ENCODE measurements around the gene CHRM4. TPM values are rescaled to one million over a fixed set of nuclear protein-coding genes. Genes with fewer than 3 reads are reported as not detected.

CHRM4 gene
- total RNA-seq, 2 donors from 2014 or later, result 1.8 TPM; not detected in 1

DNA sequence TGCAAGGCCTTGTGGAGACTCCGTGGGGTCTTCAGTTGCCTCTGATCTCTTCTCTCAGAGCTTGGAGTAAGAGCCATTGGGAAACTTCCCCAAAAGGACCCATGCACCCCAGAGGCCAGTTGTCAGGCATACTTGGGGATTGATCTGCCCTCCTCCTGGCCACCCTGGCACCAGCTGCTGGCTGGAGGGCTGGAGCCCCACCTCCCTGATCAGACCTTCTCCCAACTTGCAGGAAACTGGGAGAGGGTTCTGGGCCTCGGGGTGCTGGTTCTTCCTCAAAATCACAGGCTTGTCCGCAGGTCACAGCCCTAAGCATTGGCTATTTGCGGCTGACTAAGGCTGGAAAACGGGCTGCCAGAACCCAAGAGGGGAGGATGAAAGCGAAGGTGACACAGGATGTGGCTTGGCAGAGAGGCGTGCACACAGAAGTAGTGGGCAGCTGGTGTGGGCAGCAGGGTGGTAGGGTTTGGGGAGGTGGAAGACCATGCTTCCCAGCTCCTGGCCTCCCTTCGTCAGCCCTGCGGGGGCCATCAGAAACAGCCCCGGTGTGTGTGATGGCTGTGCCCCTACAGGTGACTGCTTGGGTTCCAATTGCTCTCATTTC lies 45.6 kb downstream of the CHRM4 start:
- no peak for ATAC-seq (ENCODE audit: insufficient number of reproducible peaks, low FRiP score, low read depth)

DNA sequence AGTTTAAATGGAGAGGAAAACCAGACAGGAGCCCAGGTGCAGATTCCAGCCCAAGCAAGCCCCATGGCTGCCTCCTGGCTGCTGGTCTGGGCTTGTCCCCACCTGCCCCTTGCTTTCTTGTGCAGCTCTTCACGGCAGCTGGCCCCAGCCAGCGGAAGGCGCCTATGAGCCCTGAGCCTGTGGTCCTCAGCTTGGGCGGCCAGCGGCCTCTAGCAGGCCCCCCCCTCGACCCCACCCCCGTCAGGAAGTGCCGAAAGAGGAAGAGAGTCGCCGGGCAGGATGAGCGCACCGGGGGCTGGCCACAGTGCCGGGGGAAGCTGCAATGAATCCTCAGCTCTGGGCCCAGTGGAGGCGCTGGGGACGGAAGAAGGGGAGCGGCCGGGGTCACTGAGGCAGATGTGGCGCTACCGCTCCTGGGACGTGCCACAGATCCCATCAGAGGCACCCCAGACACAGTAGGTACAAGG lies 46.4 kb downstream of the CHRM4 start:
- H3K4me3 ChIP-seq, result peak overlapping the region; percentile 62
- peak overlapping the region in 1 of 2 donors; percentile 44 for H3K27ac ChIP-seq
- ATAC-seq (ENCODE audit: insufficient number of reproducible peaks, low FRiP score, low read depth) (no peak), DNase-seq (ENCODE audit: low spot score) (no peak)
- TF ChIP-seq, protein P1, sequence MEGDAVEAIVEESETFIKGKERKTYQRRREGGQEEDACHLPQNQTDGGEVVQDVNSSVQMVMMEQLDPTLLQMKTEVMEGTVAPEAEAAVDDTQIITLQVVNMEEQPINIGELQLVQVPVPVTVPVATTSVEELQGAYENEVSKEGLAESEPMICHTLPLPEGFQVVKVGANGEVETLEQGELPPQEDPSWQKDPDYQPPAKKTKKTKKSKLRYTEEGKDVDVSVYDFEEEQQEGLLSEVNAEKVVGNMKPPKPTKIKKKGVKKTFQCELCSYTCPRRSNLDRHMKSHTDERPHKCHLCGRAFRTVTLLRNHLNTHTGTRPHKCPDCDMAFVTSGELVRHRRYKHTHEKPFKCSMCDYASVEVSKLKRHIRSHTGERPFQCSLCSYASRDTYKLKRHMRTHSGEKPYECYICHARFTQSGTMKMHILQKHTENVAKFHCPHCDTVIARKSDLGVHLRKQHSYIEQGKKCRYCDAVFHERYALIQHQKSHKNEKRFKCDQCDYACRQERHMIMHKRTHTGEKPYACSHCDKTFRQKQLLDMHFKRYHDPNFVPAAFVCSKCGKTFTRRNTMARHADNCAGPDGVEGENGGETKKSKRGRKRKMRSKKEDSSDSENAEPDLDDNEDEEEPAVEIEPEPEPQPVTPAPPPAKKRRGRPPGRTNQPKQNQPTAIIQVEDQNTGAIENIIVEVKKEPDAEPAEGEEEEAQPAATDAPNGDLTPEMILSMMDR (IDR thresholded peaks at IDR 0.05), result no peak
- H3K36me3 ChIP-seq, result no peaks in the 10 kb centered on the region
- no peaks in the 10 kb centered on the region for H3K9me3 ChIP-seq
- peaks cover 13 to 21% of the 10 kb centered on the region in 2 donors for H3K4me1 ChIP-seq (ENCODE audit: control insufficient read depth in 1 of 2, low read depth in 2 of 2)
- no peaks in the 10 kb centered on the region for H3K27me3 ChIP-seq (replicated peaks; ENCODE audit: insufficient read depth)

More for the DNA sequence above, 45.6 kb downstream of the CHRM4 start:
- no peak for DNase-seq (ENCODE audit: low spot score)
- Histone ChIP-seq H3K27me3 (replicated peaks; ENCODE audit: insufficient read depth) (no peaks in the 10 kb centered on the region), H3K4me1 (ENCODE audit: control insufficient read depth in 1 of 2, low read depth in 2 of 2) (peaks cover 13 to 21% of the 10 kb centered on the region in 2 donors), H3K9me3 (no peaks in the 10 kb centered on the region), H3K27ac (peak overlapping the region in 1 of 2 donors; percentile 44), H3K36me3 (no peaks in the 10 kb centered on the region), H3K4me3 (peak overlapping the region; percentile 62)
- TF ChIP-seq, protein P1 (IDR thresholded peaks at IDR 0.05), result no peak

DNA sequence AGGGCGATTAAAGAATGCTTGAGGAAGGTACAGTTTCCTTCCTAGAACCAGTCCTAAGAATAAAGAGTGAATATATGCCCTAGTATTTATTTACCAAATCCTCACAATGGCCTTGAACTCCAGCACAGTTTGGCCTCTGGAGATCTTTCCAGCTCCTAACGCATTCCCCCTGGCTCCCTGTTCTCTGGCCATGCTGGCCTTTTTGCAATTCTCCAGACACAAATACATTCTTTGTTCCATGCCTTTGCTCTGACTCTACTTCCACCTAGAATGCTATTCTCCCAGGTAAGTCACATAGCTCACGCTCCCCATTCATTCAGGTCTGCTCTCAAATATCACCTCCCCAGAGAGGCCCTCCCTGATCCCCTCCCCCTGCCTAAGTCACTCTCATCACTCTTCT lies 48.1 kb downstream of the CHRM4 start:
- Histone ChIP-seq H3K4me1 (ENCODE audit: control insufficient read depth in 1 of 2, low read depth in 2 of 2) (peaks cover 5 to 22% of the 10 kb centered on the region in 2 donors), H3K9me3 (no peaks in the 10 kb centered on the region), H3K36me3 (no peaks in the 10 kb centered on the region), H3K27ac (no peak overlapping the region), H3K27me3 (replicated peaks; ENCODE audit: insufficient read depth) (no peaks in the 10 kb centered on the region), H3K4me3 (no peak overlapping the region)
- DNase-seq (ENCODE audit: low spot score) (no peak), ATAC-seq (ENCODE audit: insufficient number of reproducible peaks, low FRiP score, low read depth) (no peak)
- TF ChIP-seq, protein P1 (IDR thresholded peaks at IDR 0.05), result no peak

DNA sequence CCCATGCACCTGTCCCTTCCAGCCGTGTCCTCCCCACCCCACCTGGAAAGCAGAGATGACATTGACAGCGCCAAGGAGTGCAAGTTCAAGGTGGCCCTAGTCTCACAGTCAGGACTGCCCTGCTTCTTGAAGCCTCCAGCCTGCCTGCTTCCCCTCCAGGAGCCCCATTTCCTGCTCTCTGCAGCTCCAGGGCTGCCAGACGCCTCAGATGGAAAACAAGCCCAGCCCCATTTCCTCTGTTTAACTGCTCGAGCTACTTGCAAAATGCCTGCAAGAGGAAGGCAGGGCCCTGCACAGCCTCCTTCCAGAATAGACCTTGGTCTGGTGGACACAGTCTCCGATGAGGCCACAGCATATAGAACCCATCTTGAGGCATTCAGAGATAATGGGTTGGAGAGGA lies 49.3 kb downstream of the CHRM4 start:
- TF ChIP-seq, protein P1 (IDR thresholded peaks at IDR 0.05), result no peak
- H3K36me3 ChIP-seq, result no peaks in the 10 kb centered on the region
- H3K4me1 ChIP-seq (ENCODE audit: control insufficient read depth in 1 of 2, low read depth in 2 of 2), result peaks cover 0 to 18% of the 10 kb centered on the region in 2 donors
- H3K27me3 ChIP-seq (replicated peaks; ENCODE audit: insufficient read depth), result no peaks in the 10 kb centered on the region
- no peak overlapping the region for H3K27ac ChIP-seq
- H3K9me3 ChIP-seq, result no peaks in the 10 kb centered on the region
- ATAC-seq (ENCODE audit: insufficient number of reproducible peaks, low FRiP score, low read depth) (no peak), DNase-seq (ENCODE audit: low spot score) (no peak)
- no peak overlapping the region for H3K4me3 ChIP-seq

DNA sequence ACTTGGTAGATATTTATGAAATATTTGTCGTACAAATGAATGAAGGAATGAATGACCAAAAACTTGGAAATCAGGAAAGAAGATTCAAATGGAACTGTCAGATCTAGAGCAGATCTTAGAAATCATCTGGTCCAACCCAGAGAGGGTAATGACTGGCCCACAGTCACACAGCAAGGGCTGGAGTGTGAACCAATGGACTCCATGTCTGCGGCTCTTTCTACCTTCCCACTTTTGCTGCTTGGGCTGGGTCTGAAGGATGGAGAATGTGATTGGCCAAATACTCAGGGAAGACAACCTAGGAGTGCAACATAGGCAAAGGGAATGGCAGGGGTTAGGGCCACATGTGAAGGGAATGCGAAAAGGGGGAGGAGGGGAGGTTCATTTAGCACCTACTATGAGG lies 50.1 kb downstream of the CHRM4 start:
- H3K36me3 ChIP-seq, result no peaks in the 10 kb centered on the region
- H3K4me1 ChIP-seq (ENCODE audit: control insufficient read depth in 1 of 2, low read depth in 2 of 2), result peaks cover 0 to 11% of the 10 kb centered on the region in 2 donors
- no peak for ATAC-seq (ENCODE audit: insufficient number of reproducible peaks, low FRiP score, low read depth)
- H3K4me3 ChIP-seq, result no peak overlapping the region
- no peak for DNase-seq (ENCODE audit: low spot score)
- H3K9me3 ChIP-seq, result no peaks in the 10 kb centered on the region
- H3K27ac ChIP-seq, result no peak overlapping the region
- TF ChIP-seq, protein P1 (IDR thresholded peaks at IDR 0.05), result no peak
- no peaks in the 10 kb centered on the region for H3K27me3 ChIP-seq (replicated peaks; ENCODE audit: insufficient read depth)

Data from thoracic aorta (tissue), 2 donors.